GM12878 (cell line): ENCODE measurements around the gene TMEM109. TPM values are rescaled to one million over a fixed set of nuclear protein-coding genes. Genes with fewer than 3 reads are reported as not detected.
A peak's percentile ranks its signal among the peaks of the same experiment; 100 is the strongest.
"Not testable (repeated sequence)": the region's sequence is repeated elsewhere in the genome, so short reads cannot be mapped to it uniquely, and the experiment has no call there.

ENCODE experiments used
- ATAC-seq: fragments of 200-7000 bp; cut with Tn5 transposase; 3 replicates; pipeline ENCODE4 v1.9.1; 2020; ENCODE audit warnings: mild to moderate bottlenecking, moderate library complexity
- BruUV-seq: library from RNA; stranded (reverse); fragments of 400-500 nt; replicated peaks from 2 replicates; lab custom pipeline; 2021; lab: Mats Ljungman, UMichigan
- CTCF ChIA-PET: fragments of 300-600 bp; sonication (Branson Sonifier 250); formaldehyde crosslinking; extraction: SDS; loops from one replicate; lab custom pipeline; 2021; ENCODE audit warnings: inconsistent platforms; lab: Yijun Ruan, JAX
- POLR2A ChIA-PET: fragments of 350-600 bp; formaldehyde crosslinking; extraction: SDS; loops from one replicate; lab custom pipeline; 2021; ENCODE audit warnings: inconsistent platforms; lab: Charles Lee
- RAD21 ChIA-PET: fragments of 300-600 bp; sonication (Branson Sonifier 250); formaldehyde crosslinking; loops from one replicate; lab custom pipeline; 2023; ENCODE audit warnings: antibody characterized with exemption; ENCODE audit not compliant: unreplicated experiment; lab: Charles Lee
- SMC1A ChIA-PET: fragments of 300-600 bp; sonication (Branson Sonifier 250); formaldehyde crosslinking; loops from one replicate; lab custom pipeline; 2023; ENCODE audit not compliant: unreplicated experiment, uncharacterized antibody; lab: Charles Lee
- DNase-seq: peaks from one replicate; pipeline ENCODE4 v3.0.0-alpha.2; 2011; ENCODE audit warnings: low read depth, low spot score
- FAIRE-seq: peaks from 3 replicates; lab custom pipeline; 2011; peaks lifted over from hg19 to GRCh38; lab: Jason Lieb, UNC
- H2AFZ ChIP-seq: 2 replicates; pipeline ENCODE4 v1.6.0; 2011; ENCODE audit warnings: low read depth, low read length, control low read depth; ENCODE audit not compliant: control insufficient read depth
- H3K27ac ChIP-seq: 2 replicates; pipeline ENCODE4 v1.5.1; 2011; ENCODE audit warnings: control low read depth; ENCODE audit not compliant: control insufficient read depth, insufficient read depth
- H3K27me3 ChIP-seq, 2 experiments: replicated peaks in 1 of 2; 2 replicates each; pipeline versions ENCODE4 v1.6.0 to v1.6.1; 2011; ENCODE audit warnings: low read length in 1 of 2; ENCODE audit not compliant: control insufficient read depth in 2 of 2, insufficient read depth in 2 of 2
- H3K36me3 ChIP-seq, 2 experiments: 2 replicates each; pipeline ENCODE4 v1.5.1; 2011; ENCODE audit warnings: low read length in 1 of 2; ENCODE audit not compliant: control insufficient read depth in 2 of 2, insufficient read depth in 2 of 2
- H3K4me1 ChIP-seq: 2 replicates; pipeline ENCODE4 v1.6.1; 2011; ENCODE audit warnings: mild to moderate bottlenecking, low read length, moderate library complexity, mixed read lengths; ENCODE audit not compliant: control insufficient read depth, insufficient read depth
- H3K4me2 ChIP-seq: 2 replicates; pipeline ENCODE4 v1.6.0; 2011; ENCODE audit warnings: control low read depth; ENCODE audit not compliant: control insufficient read depth, insufficient read depth
- H3K4me3 ChIP-seq: fragments of 200-600 bp; sonication (generic); 2 replicates; pipeline ENCODE4 v1.5.1; 2016
- H3K79me2 ChIP-seq: 2 replicates; pipeline ENCODE4 v1.6.0; 2011; ENCODE audit warnings: low read length; ENCODE audit not compliant: control insufficient read depth, insufficient read depth
- H3K9ac ChIP-seq: 2 replicates; pipeline ENCODE4 v1.8.0; 2011; ENCODE audit warnings: low read length, control low read depth, mixed read lengths; ENCODE audit not compliant: control insufficient read depth, insufficient read depth
- H3K9me3 ChIP-seq: replicated peaks from 3 replicates; pipeline ENCODE4 v1.5.1; 2011; ENCODE audit warnings: mild to moderate bottlenecking, low read length; ENCODE audit not compliant: control insufficient read depth, insufficient read depth
- H4K20me1 ChIP-seq: 2 replicates; pipeline ENCODE4 v1.6.0; 2011; ENCODE audit not compliant: control insufficient read depth, insufficient read depth
- BCLAF1 ChIP-seq: fragments of 450-650 bp; IDR thresholded peaks from 2 replicates; pipeline ENCODE4 v1.6.1; 2017; ENCODE audit warnings: antibody characterized with exemption, mild to moderate bottlenecking, moderate library complexity
- CEBPB ChIP-seq, 2 experiments: fragments of 150-350 bp in 1 of 2; IDR thresholded peaks; 2 replicates each; pipeline ENCODE4 v1.6.1; 2012 to 2014; ENCODE audit warnings: low read depth in 2 of 2, low read length in 2 of 2, borderline replicate concordance in 1 of 2, inconsistent platforms in 1 of 2
- CEBPZ ChIP-seq: fragments of 150-350 bp; IDR thresholded peaks from 2 replicates; pipeline ENCODE4 v1.6.1; 2016; ENCODE audit warnings: low read depth, low read length
- JUND ChIP-seq: IDR thresholded peaks from 2 replicates; pipeline ENCODE4 v1.6.1; 2012; ENCODE audit warnings: low read depth, mild to moderate bottlenecking, low read length, improper control_type of control experiment, moderate library complexity
- MEF2B ChIP-seq: fragments of 450-650 bp; IDR thresholded peaks from 2 replicates; pipeline ENCODE4 v1.6.1; 2018; ENCODE audit warnings: mild to moderate bottlenecking, moderate library complexity; ENCODE audit not compliant: partially characterized antibody, poor library complexity, severe bottlenecking
- POLR2AphosphoS5 ChIP-seq: IDR thresholded peaks from 2 replicates; pipeline ENCODE4 v1.6.1; 2011; ENCODE audit warnings: mild to moderate bottlenecking, low read length, inconsistent platforms
- SMARCA5 ChIP-seq: fragments of 450-650 bp; IDR thresholded peaks from 2 replicates; pipeline ENCODE4 v1.6.1; 2017; ENCODE audit warnings: mild to moderate bottlenecking
- ZNF207 ChIP-seq: fragments of 450-650 bp; IDR thresholded peaks from 2 replicates; pipeline ENCODE4 v1.6.1; 2014; ENCODE audit warnings: antibody characterized with exemption, mild to moderate bottlenecking, borderline replicate concordance
- WGBS: methylation state at CpG from one replicate; pipeline ENCODE4 v1.1.6; 2016; ENCODE audit warnings: low lambda C conversion rate; ENCODE audit not compliant: insufficient replicate concordance, insufficient coverage; ENCODE audit errors: missing lambda C conversion rate; 5-methylcytosine and 5-hydroxymethylcytosine counted together
- in situ Hi-C: fragments of 300-500 bp; cut with MboI; formaldehyde crosslinking; loops from 9 replicates; pipeline ENCODE4 v1.14.3; 2018; ENCODE audit warnings: mixed read lengths
- intact Hi-C: fragments of 100-400 bp; cut with micrococcal nuclease; formaldehyde crosslinking; loops from one replicate; pipeline ENCODE4 v1.14.2; 2022; ENCODE audit not compliant: unreplicated experiment
- polyA plus RNA-seq, 11 experiments: library from polyadenylated mRNA; depleted of rRNA in 4 of 11; unstranded in 6 of 11; stranded (reverse) in 5 of 11; fragments of >200 nt; fragmentation: Nextera tagmentation in 4 of 11; fragmentation: Illumina TruSeq in 1 of 11; extraction: Ambion mirVana in 4 of 11; extraction: Trizol in 1 of 11; gene quantifications; 1 replicate in 1 of 11; 2 replicates in 10 of 11; pipeline versions ENCODE4 v1.2.1 to v1.2.3, GENCODE V29; 2011 to 2016; ENCODE audit warnings: inconsistent platforms in 2 of 11, missing spikeins in 2 of 11, low read depth in 1 of 11
- total RNA-seq, 4 experiments: library from RNA; depleted of rRNA in 3 of 4; stranded (reverse); fragments of >200 nt in 3 of 4; fragmentation: Illumina TruSeq in 1 of 4; extraction: Trizol in 1 of 4; gene quantifications; 2 replicates each; pipeline versions ENCODE4 v1.2.1 to v1.2.3, GENCODE V29; 2013 to 2021

TMEM109 gene
- total and polyA plus RNA-seq, 10 of the 15 experiments (the other 5 are each of a cell fraction or from before 2014, with no cell fraction given) = 21.9 to 199 (median 85.2) TPM

- peak overlapping the region; percentile 78 for H3K27ac ChIP-seq
- CTCF ChIA-PET, in situ Hi-C loops, H3K36me3 ChIP-seq: not testable (repeated sequence)
- RAD21 ChIA-PET = interaction anchor here (1.8 kb wide), 1 partner anchor 9 kb away, joined by 4 read pairs; no protein-coding TSS in a partner anchor
- TF ChIP-seq SMARCA5 (peak; percentile 37; the same call in 1 of the 2 replicates), ZNF207 (0 out of 2 replicates have a peak, but pooled peaks have one; percentile 27)
- TF ChIP-seq, all 136 proteins: peak for 2; not testable (repeated sequence) for 134
- POLR2A ChIA-PET, H3K4me3 ChIP-seq, H3K9me3 ChIP-seq, FAIRE-seq, DNase-seq, H2AFZ ChIP-seq, BruUV-seq, ATAC-seq, H3K27me3 ChIP-seq, H4K20me1 ChIP-seq: not testable (repeated sequence)
- Histone ChIP-seq H3K4me1 (peaks cover 56% of the 10 kb centered on the region), H3K4me2 (peak overlapping the region; percentile 78), H3K9ac (0 out of 2 replicates have a peak overlapping the region, but pooled peaks have one; percentile 5), H3K79me2 (peaks cover 22% of the 10 kb centered on the region)
- intact Hi-C loops = loop anchor here (5.0 kb wide), 1 partner anchor 147 kb away; no protein-coding TSS in a partner anchor
- SMC1A ChIA-PET = interaction anchor here (1.6 to 1.8 kb wide), 2 partner anchors 10 to 44 kb away, joined by 4 to 5 read pairs; no protein-coding TSS in a partner anchor
- 85% methylated on average over 3 of the region's 3 CpGs for WGBS
Measured at GRCh38 chr11:60909680-60910280, 4.2 kb upstream of the TMEM109 start.

GRCh38 chr11:60910281-60910687 lies 3.7 kb upstream of the TMEM109 start:
- WGBS = 0% methylated on average over 3 of the region's 3 CpGs
- CTCF ChIA-PET = interaction anchor here (0.8 kb wide), 1 partner anchor 79 kb away, joined by 3 read pairs; no protein-coding TSS in a partner anchor
- Histone ChIP-seq H3K4me3 (no peak overlapping the region), H3K79me2 (peaks cover 17% of the 10 kb centered on the region), H3K9me3 (peaks cover 8% of the 10 kb centered on the region), H3K4me2 (peak overlapping the region; percentile 78), H4K20me1 (no peaks in the 10 kb centered on the region), H3K4me1 (peaks cover 52% of the 10 kb centered on the region), H3K9ac (peak overlapping the region; percentile 5; the same call in 1 of the 2 replicates), H2AFZ (no peak overlapping the region), H3K36me3 (no peaks in the 10 kb centered on the region), H3K27me3 (no peaks in the 10 kb centered on the region), H3K27ac (peak overlapping the region; percentile 94)
- BruUV-seq = no TSS peak
- peak; percentile 54 for ATAC-seq
- POLR2A ChIA-PET = no interaction called here
- SMC1A ChIA-PET = interaction anchor here (1.5 to 1.6 kb wide), 2 partner anchors 43 to 59 kb away, joined by 3 to 4 read pairs; no protein-coding TSS in a partner anchor
- intact Hi-C loops = no loop called here
- RAD21 ChIA-PET = interaction anchor here (1.8 kb wide), 1 partner anchor 9 kb away, joined by 4 read pairs; no protein-coding TSS in a partner anchor
- peak; percentile 98 for FAIRE-seq
- peak; percentile 94 for DNase-seq
- in situ Hi-C loops = no loop called here
- TF ChIP-seq BCLAF1 (no peak), MEF2B (peak; percentile 92), POLR2AphosphoS5 (0 out of 2 replicates have a peak, but pooled peaks have one; percentile 31), CEBPZ (no peak), CEBPB (IDR thresholded peaks at IDR 0.05; ENCODE audit: borderline replicate concordance in 1 of 2, low read depth in 2 of 2, low read length in 2 of 2) (peak in 1 of 2 experiments; percentile 70; a peak in 1 of 4 replicates), JUND (no peak)
